HepG2 (cell line): Measurements from ENCODE around the gene MAML1. TPM values are rescaled to one million over a fixed set of nuclear protein-coding genes. Genes with fewer than 3 reads are reported as not detected.

Source experiments
- ARNT2 ChIP-seq: sonication (generic); formaldehyde crosslinking; IDR thresholded peaks from 2 replicates; pipeline ENCODE4 v1.8.0; 2022; ENCODE audit warnings: mild to moderate bottlenecking, low read depth, missing genetic modification reagents, moderate library complexity
- CBX5 ChIP-seq: sonication (generic); formaldehyde crosslinking; IDR thresholded peaks from 2 replicates; pipeline ENCODE4 v1.4.0; 2020; ENCODE audit warnings: missing genetic modification reagents, borderline replicate concordance
- DBP ChIP-seq: sonication (generic); formaldehyde crosslinking; IDR thresholded peaks from 2 replicates; pipeline ENCODE4 v1.4.0; 2020; ENCODE audit warnings: missing genetic modification reagents; ENCODE audit errors: not compliant biosample characterization
- ERF ChIP-seq: IDR thresholded peaks from 2 replicates; pipeline ENCODE4 v1.6.1; 2018; ENCODE audit warnings: missing biosample characterization, missing genetic modification reagents
- ETV6 ChIP-seq: sonication (generic); formaldehyde crosslinking; conservative IDR thresholded peaks from 2 replicates; pipeline ENCODE4 v1.4.0; 2020; ENCODE audit warnings: missing genetic modification reagents
- EZH2 ChIP-seq: conservative IDR thresholded peaks from 2 replicates; pipeline ENCODE4 v1.6.1; 2012; ENCODE audit warnings: mild to moderate bottlenecking, low read depth, low read length, moderate library complexity
- GFI1 ChIP-seq: sonication (generic); formaldehyde crosslinking; IDR thresholded peaks from 2 replicates; pipeline ENCODE4 v1.5.0; 2020; ENCODE audit warnings: missing genetic modification reagents, mild to moderate bottlenecking, borderline replicate concordance
- HNRNPLL ChIP-seq: fragments of 200-400 bp; formaldehyde crosslinking; IDR thresholded peaks from 2 replicates; pipeline ENCODE4 v1.6.1; 2017; ENCODE audit warnings: mild to moderate bottlenecking, low read depth, low read length; ENCODE audit not compliant: poor library complexity, severe bottlenecking
- MXI1 ChIP-seq: IDR thresholded peaks from 3 replicates; pipeline ENCODE4 v1.6.1; 2012; ENCODE audit warnings: low read depth, low read length, inconsistent platforms, borderline replicate concordance
- NFE2L1 ChIP-seq: sonication (generic); formaldehyde crosslinking; IDR thresholded peaks from 2 replicates; pipeline ENCODE4 v1.4.0; 2020; ENCODE audit warnings: missing genetic modification reagents, mild to moderate bottlenecking, borderline replicate concordance
- NFIC ChIP-seq: IDR thresholded peaks from 2 replicates; pipeline ENCODE4 v1.6.1; 2012; ENCODE audit warnings: mild to moderate bottlenecking, low read length, inconsistent platforms
- NFKB2 ChIP-seq: sonication (generic); formaldehyde crosslinking; IDR thresholded peaks from 2 replicates; pipeline ENCODE4 v1.4.0; 2020; ENCODE audit warnings: missing genetic modification reagents, borderline replicate concordance
- PCBP2 ChIP-seq: fragments of 200-400 bp; formaldehyde crosslinking; optimal IDR thresholded peaks from 2 replicates; pipeline ENCODE3; 2018; ENCODE audit warnings: low read length, low read depth; ENCODE audit not compliant: poor library complexity, severe bottlenecking
- POLR2G ChIP-seq: fragments of 200-400 bp; formaldehyde crosslinking; IDR thresholded peaks from 2 replicates; pipeline ENCODE4 v1.6.1; 2018; ENCODE audit warnings: mild to moderate bottlenecking, low read depth, low read length, moderate library complexity
- RAD51 ChIP-seq: fragments of 450-650 bp; IDR thresholded peaks from 2 replicates; pipeline ENCODE4 v1.6.1; 2016; ENCODE audit warnings: borderline replicate concordance
- RCOR2 ChIP-seq: IDR thresholded peaks from 2 replicates; pipeline ENCODE4 v1.6.1; 2016; ENCODE audit warnings: missing biosample characterization, missing genetic modification reagents
- RELA ChIP-seq: sonication (generic); formaldehyde crosslinking; IDR thresholded peaks from 2 replicates; pipeline ENCODE4 v1.4.0; 2020; ENCODE audit warnings: missing genetic modification reagents
- TBP ChIP-seq: sonication (generic); formaldehyde crosslinking; IDR thresholded peaks from 2 replicates; pipeline ENCODE4 v1.5.0; 2020; ENCODE audit warnings: missing genetic modification reagents
- TEAD3 ChIP-seq: optimal IDR thresholded peaks from 2 replicates; pipeline ENCODE3; 2016; ENCODE audit warnings: borderline replicate concordance
- TRAFD1 ChIP-seq: sonication (generic); formaldehyde crosslinking; IDR thresholded peaks from 2 replicates; pipeline ENCODE4 v1.5.1; 2020; ENCODE audit warnings: missing genetic modification reagents, mild to moderate bottlenecking, borderline replicate concordance
- ZBTB2 ChIP-seq: sonication (generic); formaldehyde crosslinking; IDR thresholded peaks from 2 replicates; pipeline ENCODE4 v1.8.0; 2022; ENCODE audit warnings: low read depth, missing genetic modification reagents
- ZFY ChIP-seq: sonication (generic); formaldehyde crosslinking; IDR thresholded peaks from 2 replicates; pipeline ENCODE4 v1.4.0; 2020; ENCODE audit warnings: missing genetic modification reagents
- ZKSCAN5 ChIP-seq: sonication (generic); formaldehyde crosslinking; IDR thresholded peaks from 2 replicates; pipeline ENCODE4 v1.5.1; 2020; ENCODE audit warnings: mild to moderate bottlenecking, missing genetic modification reagents
- ZNF143 ChIP-seq: sonication (generic); formaldehyde crosslinking; IDR thresholded peaks from 2 replicates; pipeline ENCODE4 v1.4.0; 2020; ENCODE audit warnings: missing genetic modification reagents
- ZNF224 ChIP-seq: sonication (generic); formaldehyde crosslinking; IDR thresholded peaks from 2 replicates; pipeline ENCODE4 v1.5.0; 2020; ENCODE audit warnings: mild to moderate bottlenecking, missing genetic modification reagents
- ZNF230 ChIP-seq: sonication (generic); formaldehyde crosslinking; IDR thresholded peaks from 2 replicates; pipeline ENCODE4 v1.4.0; 2020; ENCODE audit warnings: mild to moderate bottlenecking, missing genetic modification reagents
- ZNF572 ChIP-seq: sonication (generic); formaldehyde crosslinking; IDR thresholded peaks from 2 replicates; pipeline ENCODE4 v1.5.1; 2020; ENCODE audit warnings: mild to moderate bottlenecking, missing genetic modification reagents
- ZNF577 ChIP-seq: sonication (generic); formaldehyde crosslinking; IDR thresholded peaks from 2 replicates; pipeline ENCODE4 v1.4.0; 2020; ENCODE audit warnings: mild to moderate bottlenecking, low read depth, missing genetic modification reagents, borderline replicate concordance
- polyA plus RNA-seq, 8 experiments: library from polyadenylated mRNA; depleted of rRNA in 3 of 8; stranded (reverse) in 7 of 8; unstranded in 1 of 8; fragments of >200 nt; fragmentation: Illumina TruSeq in 4 of 8; extraction: Trizol in 4 of 8; gene quantifications; 2 replicates each; pipeline versions ENCODE4 v1.2.1 to v1.2.3, GENCODE V29; 2011 to 2016; ENCODE audit warnings: low read depth in 4 of 8, missing spikeins in 1 of 8, mixed read lengths in 1 of 8; ENCODE audit not compliant: insufficient read depth in 1 of 8
- total RNA-seq, 5 experiments: library from RNA; depleted of rRNA; stranded (reverse); fragments of >200 nt; fragmentation: Illumina TruSeq; extraction: Trizol; gene quantifications; 2 replicates each; pipeline ENCODE4 v1.2.3, GENCODE V29; 2016; ENCODE audit warnings: low read depth in 1 of 5

Gene MAML1
- total and polyA plus RNA-seq, 2 of the 13 experiments (the other 11 are each of a cell fraction or from before 2014, with no cell fraction given), result 10.0 to 10.8 TPM

DNA sequence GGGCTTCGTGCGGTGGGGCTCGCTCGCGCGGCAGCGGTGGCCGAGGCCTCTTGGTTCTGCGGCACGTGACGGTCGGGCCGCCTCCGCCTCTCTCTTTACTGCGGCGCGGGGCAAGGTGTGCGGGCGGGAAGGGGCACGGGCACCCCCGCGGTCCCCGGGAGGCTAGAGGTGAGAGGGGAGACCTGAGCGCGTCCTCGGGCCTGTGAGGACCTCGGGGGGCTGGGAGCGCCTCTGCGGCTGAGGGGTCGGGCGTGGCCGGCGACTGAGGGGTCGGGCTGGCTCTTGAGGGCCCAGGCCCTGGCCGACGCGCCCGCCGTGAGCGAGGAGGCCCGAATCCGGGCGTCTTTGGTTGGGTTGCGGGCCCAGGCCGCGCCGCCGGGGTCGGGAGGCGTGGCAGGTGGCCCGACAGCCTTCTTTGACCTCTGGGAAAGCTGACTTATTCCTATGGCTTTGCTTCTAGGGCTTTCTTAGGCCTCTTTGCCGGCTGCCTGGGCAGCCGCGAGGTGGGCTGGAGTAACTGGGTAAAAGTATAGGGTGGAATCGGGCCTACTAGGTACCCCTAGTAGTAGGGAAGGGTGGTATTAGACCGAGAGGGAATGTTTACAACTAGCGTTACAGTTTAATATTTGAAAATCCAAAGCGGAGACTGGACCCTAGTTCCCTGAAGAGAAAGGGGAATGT is 33.5 kb upstream of the MAML1 start, which contains the start of gene CANX (continued):
- TF ChIP-seq PCBP2 (no peak), HNRNPLL (peak; percentile 19), NFIC (no peak), TEAD3 (no peak), CBX5 (CRISPR knock-in tag) (no peak), ZNF572 (CRISPR knock-in tag) (no peak), ZBTB2 (CRISPR knock-in tag) (no peak), ETV6 (peak; percentile 39; the same call in 1 of the 2 replicates), ERF (CRISPR knock-in tag) (no peak), ZNF577 (CRISPR knock-in tag) (no peak), ZNF143 (no peak), NFE2L1 (CRISPR knock-in tag) (no peak), ZFY (CRISPR knock-in tag) (peak; percentile 96), RAD51 (no peak), POLR2G (peak; percentile 88), EZH2 (no peak), RCOR2 (CRISPR knock-in tag) (no peak), MXI1 (no peak), ZNF230 (CRISPR knock-in tag) (peak; percentile 94; the same call in 1 of the 2 replicates), TBP (CRISPR knock-in tag) (no peak), ZKSCAN5 (no peak), ARNT2 (CRISPR knock-in tag) (0 out of 2 replicates have a peak, but pooled peaks have one; percentile 1), ZNF224 (CRISPR knock-in tag) (peak; percentile 69; the same call in 1 of the 2 replicates), GFI1 (CRISPR knock-in tag) (no peak), DBP (no peak), NFKB2 (CRISPR knock-in tag) (peak; percentile 61; the same call in 1 of the 2 replicates), RELA (CRISPR knock-in tag) (peak; percentile 36; the same call in 1 of the 2 replicates), TRAFD1 (CRISPR knock-in tag) (no peak; the same call in 1 of the 2 replicates)
